Small intestine (tissue), 16 donors: ENCODE results near the gene SPTBN4. TPM values are rescaled to one million over a fixed set of nuclear protein-coding genes. Genes with fewer than 3 reads are reported as not detected.
A peak's percentile ranks its signal among the peaks of the same experiment; 100 is the strongest.

Experiments used
- DNase-seq, 2 donors: peaks; one replicate each; pipeline versions ENCODE4 v3.0.0 to v3.0.0-alpha.2; 2013
- FAIRE-seq: peaks from 2 replicates; lab custom pipeline; 2012; peaks lifted over from hg19 to GRCh38; lab: Jason Lieb, UNC
- H3K27ac ChIP-seq, 3 donors: one replicate each; pipeline ENCODE4 v1.5.1; 2013; ENCODE audit warnings: low read length in 2 of 3, mild to moderate bottlenecking in 2 of 3, control low read depth in 1 of 3, inconsistent platforms in 1 of 3, low read depth in 1 of 3, moderate library complexity in 1 of 3
- H3K27me3 ChIP-seq, 3 donors: one replicate each; pipeline ENCODE4 v1.6.1; 2013; ENCODE audit warnings: low read length in 3 of 3, inconsistent platforms in 1 of 3; ENCODE audit not compliant: control insufficient read depth in 3 of 3, insufficient read depth in 3 of 3
- H3K36me3 ChIP-seq, 3 donors: one replicate each; pipeline ENCODE4 v1.6.1; 2013; ENCODE audit warnings: low read length in 3 of 3, inconsistent platforms in 1 of 3, low read depth in 1 of 3, mild to moderate bottlenecking in 1 of 3, moderate library complexity in 1 of 3; ENCODE audit not compliant: control insufficient read depth in 3 of 3, insufficient read depth in 2 of 3
- H3K4me1 ChIP-seq, 3 donors: one replicate each; pipeline ENCODE4 v1.6.1; 2013; ENCODE audit warnings: low read length in 2 of 3, inconsistent platforms in 1 of 3, low read depth in 1 of 3, mild to moderate bottlenecking in 1 of 3, moderate library complexity in 1 of 3; ENCODE audit not compliant: control insufficient read depth in 3 of 3, insufficient read depth in 2 of 3
- H3K4me3 ChIP-seq, 3 donors: one replicate each; pipeline ENCODE4 v1.5.1; 2013; ENCODE audit warnings: low read length in 3 of 3, control low read depth in 1 of 3, inconsistent platforms in 1 of 3, low read depth in 1 of 3, mild to moderate bottlenecking in 1 of 3, moderate library complexity in 1 of 3
- H3K9me3 ChIP-seq, 2 donors: one replicate each; pipeline ENCODE4 v1.6.1; 2013; ENCODE audit warnings: low read depth in 1 of 2, low read length in 1 of 2; ENCODE audit not compliant: control insufficient read depth in 2 of 2, insufficient read depth in 1 of 2
- WGBS, 3 donors: extraction: QIAGEN DNeasy Blood & Tissue Kit; methylation state at CpG; one replicate each; pipeline ENCODE4 v1.1.7; 2013; 5-methylcytosine and 5-hydroxymethylcytosine counted together
- long read RNA-seq, 10 donors: transcript quantifications; one replicate each; lab custom pipeline, GENCODE V29; 2026
- polyA plus RNA-seq, 4 donors: library from polyadenylated mRNA; stranded (reverse) in 3 of 4; unstranded in 1 of 4; fragments of 200-250 nt in 3 of 4; fragments of 120-200 nt in 1 of 4; gene quantifications; one replicate each; pipeline versions ENCODE4 v1.2.1 to v1.2.3, GENCODE V29; 2013
- donor health status: healthy with polysubstance abuse.
- donor health status: control.
- donor health status: control.
- donor health status: Bipolar disorder and iron deficiency.
- donor health status: healthy.

SPTBN4 gene
- polyA plus RNA-seq, result 1 to 10 TPM in 3 of 4 donors, not detected in 1; 1.1 to 2.0 (median 1.8) TPM
- long read RNA-seq, donor 1, result 0 reads
- long read RNA-seq, donor 2, result 0 reads
- long read RNA-seq, donor 3, result 0 reads
- long read RNA-seq, donor 4, result 0 reads
- long read RNA-seq, donor 5, result 0 reads
- long read RNA-seq, donor 6, result 0 reads
- long read RNA-seq, donor 7, result 0 reads
- long read RNA-seq, donor 8, result 0 reads
- long read RNA-seq, donor 9, result 0 reads
- long read RNA-seq, donor 10, result 0 reads

- FAIRE-seq, result no peak
- Histone ChIP-seq H3K27me3 (peaks cover 0 to 18% (median 0%) of the 10 kb centered on the region in 3 donors), H3K36me3 (no peaks in the 10 kb centered on the region), H3K27ac (peak within 1 kb of the TSS; percentile 31 to 57 (median 39)), H3K4me3 (peak within 1 kb of the TSS in 2 of 3 donors; percentile 27 to 46), H3K9me3 (no peaks in the 10 kb centered on the region), H3K4me1 (peaks cover 0 to 24% (median 3%) of the 10 kb centered on the region in 3 donors)
- 7 to 20% (median 13%) methylated on average over 14 to 87 of the region's 87 CpGs for WGBS, 3 donors
- DNase-seq, result peak in 1 of 2 donors; percentile 35
These were observed at the start of gene SPTBN4 for GRCh38 chr19:40466985-40467734. Gene SPTBN4, plus strand, starts transcription at chr19:40467001. Its CDS starts 5,621 bp downstream, at chr19:40472622.

- DNase-seq (no peak), FAIRE-seq (no peak)
- Histone ChIP-seq H3K27ac (peak overlapping the region in 2 of 3 donors; percentile 78 to 83), H3K4me3 (no peak overlapping the region), H3K9me3 (no peaks in the 10 kb centered on the region), H3K27me3 (peaks cover 0 to 4% (median 0%) of the 10 kb centered on the region in 3 donors), H3K4me1 (peaks cover 0 to 34% (median 0%) of the 10 kb centered on the region in 3 donors), H3K36me3 (peaks cover 0 to 7% (median 3%) of the 10 kb centered on the region in 3 donors)
- WGBS, 3 donors, result 76 to 82% (median 76%) methylated on average over 4 of the region's 4 CpGs
These were observed 49.2 kb upstream of the SPTBN4 start for GRCh38 chr19:40417643-40417981.

- peaks cover 0 to 34% (median 0%) of the 10 kb centered on the region in 3 donors for H3K4me1 ChIP-seq
- H3K27me3 ChIP-seq, result peaks cover 0 to 4% (median 0%) of the 10 kb centered on the region in 3 donors
- H3K9me3 ChIP-seq, result no peaks in the 10 kb centered on the region
- H3K4me3 ChIP-seq, result no peak overlapping the region
- H3K27ac ChIP-seq, result peak overlapping the region in 2 of 3 donors; percentile 78 to 83
- FAIRE-seq (no peak), DNase-seq (no peak)
- WGBS, 3 donors, result 90 to 91% (median 90%) methylated on average over 3 of the region's 3 CpGs
- H3K36me3 ChIP-seq, result peaks cover 0 to 11% (median 4%) of the 10 kb centered on the region in 3 donors
These were observed 48.8 kb upstream of the SPTBN4 start for GRCh38 chr19:40418040-40418439.

- Histone ChIP-seq H3K4me3 (no peak overlapping the region), H3K36me3 (peaks cover 0 to 18% (median 4%) of the 10 kb centered on the region in 3 donors), H3K4me1 (peaks cover 0 to 34% (median 0%) of the 10 kb centered on the region in 3 donors), H3K27ac (no peak overlapping the region), H3K9me3 (no peaks in the 10 kb centered on the region), H3K27me3 (no peaks in the 10 kb centered on the region)
- FAIRE-seq (no peak), DNase-seq (no peak)
- 79 to 82% (median 80%) methylated on average over 5 of the region's 5 CpGs for WGBS, 3 donors
These were observed 47.7 kb upstream of the SPTBN4 start for GRCh38 chr19:40419066-40419612.

GRCh38 chr19:40419780-40420179 lies 47.0 kb upstream of the SPTBN4 start:
- 82 to 89% (median 85%) methylated on average over 5 of the region's 5 CpGs for WGBS, 3 donors
- Histone ChIP-seq H3K27ac (no peak overlapping the region), H3K9me3 (no peaks in the 10 kb centered on the region), H3K4me3 (no peak overlapping the region), H3K27me3 (no peaks in the 10 kb centered on the region), H3K4me1 (peaks cover 0 to 34% (median 0%) of the 10 kb centered on the region in 3 donors), H3K36me3 (peaks cover 0 to 18% (median 4%) of the 10 kb centered on the region in 3 donors)
- DNase-seq, result no peak
- no peak for FAIRE-seq

GRCh38 chr19:40420451-40420765 lies 46.4 kb upstream of the SPTBN4 start:
- DNase-seq, result no peak
- WGBS, 3 donors, result 45 to 52% (median 46%) methylated on average over 14 of the region's 14 CpGs
- H3K9me3 ChIP-seq, result no peaks in the 10 kb centered on the region
- peak overlapping the region in 2 of 3 donors; percentile 98 to 100 for H3K27ac ChIP-seq
- no peak for FAIRE-seq
- peaks cover 0 to 18% (median 4%) of the 10 kb centered on the region in 3 donors for H3K36me3 ChIP-seq
- no peaks in the 10 kb centered on the region for H3K27me3 ChIP-seq
- H3K4me3 ChIP-seq, result peak overlapping the region; percentile 64 to 68 (median 66)
- peaks cover 0 to 31% (median 0%) of the 10 kb centered on the region in 3 donors for H3K4me1 ChIP-seq

GRCh38 chr19:40420766-40421765 lies 45.7 kb upstream of the SPTBN4 start:
- FAIRE-seq (no peak), DNase-seq (peak; percentile 95 to 98)
- H3K9me3 ChIP-seq, result no peaks in the 10 kb centered on the region
- no peaks in the 10 kb centered on the region for H3K27me3 ChIP-seq
- peaks cover 0 to 18% (median 4%) of the 10 kb centered on the region in 3 donors for H3K36me3 ChIP-seq
- 1 to 2% (median 1%) methylated on average over 53 to 56 of the region's 56 CpGs for WGBS, 3 donors
- peak overlapping the region; percentile 64 to 68 (median 66) for H3K4me3 ChIP-seq
- peak overlapping the region; percentile 98 to 100 (median 98) for H3K27ac ChIP-seq
- peaks cover 0 to 29% (median 0%) of the 10 kb centered on the region in 3 donors for H3K4me1 ChIP-seq
